Lower lobe of right lung (tissue), 2 donors: ENCODE data around the gene INPP4B. TPM values are rescaled to one million over a fixed set of nuclear protein-coding genes. Genes with fewer than 3 reads are reported as not detected.
A peak's percentile ranks its signal among the peaks of the same experiment; 100 is the strongest.

Source experiments
- ATAC-seq, 2 donors: fragments of 200-7000 bp; cut with Tn5 transposase; one replicate each; pipeline ENCODE4 v1.9.1; 2020 to 2022; ENCODE audit warnings: mild to moderate bottlenecking in 2 of 2, moderate library complexity in 2 of 2
- DNase-seq: peaks from one replicate; pipeline ENCODE4 v3.0.0-alpha.2; 2020
- H3K27ac ChIP-seq: fragments of 200-600 bp; one replicate; pipeline ENCODE4 v1.8.0; 2022
- H3K27me3 ChIP-seq: fragments of 200-600 bp; one replicate; pipeline ENCODE4 v1.8.0; 2022; ENCODE audit warnings: low read depth
- H3K36me3 ChIP-seq: fragments of 200-600 bp; one replicate; pipeline ENCODE4 v1.8.0; 2022; ENCODE audit warnings: mild to moderate bottlenecking
- H3K4me1 ChIP-seq: fragments of 200-600 bp; one replicate; pipeline ENCODE4 v1.8.0; 2022
- H3K4me3 ChIP-seq: fragments of 200-600 bp; one replicate; pipeline ENCODE4 v1.8.0; 2022; ENCODE audit warnings: mild to moderate bottlenecking
- H3K9me3 ChIP-seq: fragments of 200-600 bp; one replicate; pipeline ENCODE4 v1.8.0; 2022
- intact Hi-C: fragments of 100-400 bp; cut with DNase I; formaldehyde crosslinking; loops from one replicate; pipeline ENCODE4 v1.11.0; 2022
- total RNA-seq: library from RNA; stranded (reverse); fragmentation: NEBNext Ultra II Directional; extraction: Animal tissue kit (Norgen Biotek cat#: 25700); gene quantifications from one replicate; pipeline ENCODE4 v1.2.1, GENCODE V29; 2021
- TF ChIP-seq, protein P1 (sequence below): fragments of 200-600 bp; IDR thresholded peaks from one replicate; pipeline ENCODE4 v1.8.0; 2022; ENCODE audit warnings: antibody characterized with exemption, mild to moderate bottlenecking
- donor health status: DM: no; HTN: yes; CAD: no; lungs with severe emphysema.

INPP4B gene
- total RNA-seq, 1 donor from 2014 or later = 12.1 TPM

DNA sequence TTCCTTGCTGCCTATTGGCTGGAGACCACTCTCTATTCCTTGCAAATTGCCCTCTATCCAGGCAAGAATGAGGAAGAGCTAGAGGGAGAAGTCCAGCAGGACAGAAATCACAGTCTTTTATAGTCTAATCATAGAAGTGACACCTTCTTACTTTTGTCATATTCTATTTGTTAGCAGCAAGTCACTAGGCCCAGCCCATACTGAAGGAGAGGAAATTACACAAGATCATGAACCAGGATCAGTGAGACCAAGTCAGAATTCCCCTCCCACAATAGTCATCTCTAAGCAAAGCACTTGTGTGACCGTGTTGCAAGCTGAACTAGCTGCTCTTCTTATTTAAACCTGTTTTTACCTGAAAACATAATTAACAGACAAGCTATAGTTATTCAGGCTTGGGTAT lies 317.7 kb downstream of the INPP4B start:
- Histone ChIP-seq H3K27me3 (no peaks in the 10 kb centered on the region), H3K9me3 (no peaks in the 10 kb centered on the region), H3K36me3 (no peaks in the 10 kb centered on the region), H3K27ac (no peak overlapping the region), H3K4me1 (no peaks in the 10 kb centered on the region), H3K4me3 (no peak overlapping the region)
- TF ChIP-seq, protein P1, sequence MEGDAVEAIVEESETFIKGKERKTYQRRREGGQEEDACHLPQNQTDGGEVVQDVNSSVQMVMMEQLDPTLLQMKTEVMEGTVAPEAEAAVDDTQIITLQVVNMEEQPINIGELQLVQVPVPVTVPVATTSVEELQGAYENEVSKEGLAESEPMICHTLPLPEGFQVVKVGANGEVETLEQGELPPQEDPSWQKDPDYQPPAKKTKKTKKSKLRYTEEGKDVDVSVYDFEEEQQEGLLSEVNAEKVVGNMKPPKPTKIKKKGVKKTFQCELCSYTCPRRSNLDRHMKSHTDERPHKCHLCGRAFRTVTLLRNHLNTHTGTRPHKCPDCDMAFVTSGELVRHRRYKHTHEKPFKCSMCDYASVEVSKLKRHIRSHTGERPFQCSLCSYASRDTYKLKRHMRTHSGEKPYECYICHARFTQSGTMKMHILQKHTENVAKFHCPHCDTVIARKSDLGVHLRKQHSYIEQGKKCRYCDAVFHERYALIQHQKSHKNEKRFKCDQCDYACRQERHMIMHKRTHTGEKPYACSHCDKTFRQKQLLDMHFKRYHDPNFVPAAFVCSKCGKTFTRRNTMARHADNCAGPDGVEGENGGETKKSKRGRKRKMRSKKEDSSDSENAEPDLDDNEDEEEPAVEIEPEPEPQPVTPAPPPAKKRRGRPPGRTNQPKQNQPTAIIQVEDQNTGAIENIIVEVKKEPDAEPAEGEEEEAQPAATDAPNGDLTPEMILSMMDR = no peak
- DNase-seq (no peak), ATAC-seq (no peak)
- intact Hi-C loops = no loop called here

DNA sequence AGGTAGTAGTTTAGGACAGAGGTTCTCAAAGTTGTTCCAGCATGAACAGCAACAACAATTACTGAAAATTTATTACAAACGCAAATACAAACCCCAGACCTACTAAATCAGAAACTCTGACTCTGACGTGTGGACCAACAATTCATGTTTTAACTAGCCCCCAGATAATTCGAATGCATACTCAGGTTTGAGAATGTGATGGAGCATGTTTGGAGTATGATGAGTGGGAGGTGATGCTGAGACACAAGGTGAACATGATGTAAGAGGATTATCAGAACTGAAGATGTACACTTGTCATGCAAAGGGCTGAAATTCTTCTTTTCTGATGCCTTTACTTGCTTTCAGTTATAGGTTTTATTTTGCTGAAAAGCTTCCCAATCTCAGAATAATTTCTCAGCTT lies 323.0 kb downstream of the INPP4B start:
- no peaks in the 10 kb centered on the region for H3K4me1 ChIP-seq
- DNase-seq = no peak
- no peak for ATAC-seq
- H3K4me3 ChIP-seq = no peak overlapping the region
- H3K36me3 ChIP-seq = no peaks in the 10 kb centered on the region
- intact Hi-C loops = no loop called here
- H3K27me3 ChIP-seq = no peaks in the 10 kb centered on the region
- no peak overlapping the region for H3K27ac ChIP-seq
- TF ChIP-seq, protein P1 = no peak
- H3K9me3 ChIP-seq = no peaks in the 10 kb centered on the region

DNA sequence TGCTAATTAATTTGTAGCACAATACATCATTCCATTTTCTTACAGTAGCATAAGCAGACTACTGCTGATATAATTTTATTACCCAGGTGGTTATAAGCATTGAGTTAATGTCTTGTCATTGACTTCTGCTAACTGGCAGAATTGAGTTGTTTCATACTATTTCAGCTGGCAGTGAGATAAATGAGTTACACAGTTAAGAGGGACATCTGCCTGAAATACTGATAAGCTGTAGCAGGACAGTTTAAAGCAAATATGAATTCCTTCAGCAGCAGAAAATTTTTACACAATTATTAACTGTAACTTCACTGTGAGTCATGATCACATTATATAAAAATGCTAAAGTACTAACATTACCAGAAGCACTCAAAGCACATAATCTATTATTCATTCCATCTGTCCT lies 326.8 kb downstream of the INPP4B start:
- H3K27me3 ChIP-seq = no peaks in the 10 kb centered on the region
- H3K27ac ChIP-seq = no peak overlapping the region
- no peaks in the 10 kb centered on the region for H3K36me3 ChIP-seq
- intact Hi-C loops = no loop called here
- H3K4me1 ChIP-seq = no peaks in the 10 kb centered on the region
- ATAC-seq = no peak
- no peak for DNase-seq
- H3K4me3 ChIP-seq = no peak overlapping the region
- no peaks in the 10 kb centered on the region for H3K9me3 ChIP-seq
- TF ChIP-seq, protein P1 = no peak

DNA sequence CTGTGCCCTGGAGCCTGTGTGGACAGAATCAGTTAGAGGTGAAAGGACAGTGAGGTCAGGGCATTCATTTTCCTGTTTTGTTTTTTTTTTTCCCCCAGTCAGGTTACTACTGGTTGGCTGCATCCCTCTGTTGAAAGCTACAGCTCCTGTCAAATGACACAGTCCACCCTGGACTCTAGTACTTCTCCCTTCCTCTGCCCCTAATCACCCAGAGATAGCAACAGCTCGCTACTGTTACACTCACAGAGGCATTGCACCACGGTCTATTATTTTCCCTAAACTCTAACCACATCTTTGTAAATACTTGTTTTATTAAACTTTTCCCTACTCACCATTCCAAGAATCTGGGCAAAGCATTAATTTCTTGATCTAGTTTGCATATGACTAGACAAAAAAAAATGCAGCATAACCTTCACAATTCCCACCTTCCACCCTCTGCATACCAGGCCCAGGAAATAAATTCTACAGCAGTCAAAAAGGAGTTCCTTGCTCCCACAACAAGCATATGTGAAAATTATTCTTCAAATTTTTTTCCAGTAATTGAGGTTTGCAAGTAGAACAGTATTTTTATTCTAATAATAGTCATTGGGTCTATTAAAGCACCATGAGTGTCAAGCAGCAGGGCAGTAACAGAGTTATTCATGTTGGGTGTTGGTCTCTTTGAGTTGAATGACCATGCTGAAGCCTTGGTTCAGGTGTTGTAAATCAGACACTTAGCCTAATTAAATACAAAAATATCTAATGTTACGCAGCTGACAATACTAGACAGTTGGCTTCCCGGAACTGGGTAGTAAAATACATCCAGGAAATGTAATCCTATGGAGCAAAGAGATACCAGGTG lies 329.2 kb downstream of the INPP4B start:
- no peaks in the 10 kb centered on the region for H3K4me1 ChIP-seq
- H3K27ac ChIP-seq = no peak overlapping the region
- DNase-seq (no peak), ATAC-seq (peak; percentile 37 to 53)
- H3K9me3 ChIP-seq = no peaks in the 10 kb centered on the region
- no peak overlapping the region for H3K4me3 ChIP-seq
- intact Hi-C loops = no loop called here
- H3K27me3 ChIP-seq = no peaks in the 10 kb centered on the region
- TF ChIP-seq, protein P1 = no peak
- no peaks in the 10 kb centered on the region for H3K36me3 ChIP-seq

DNA sequence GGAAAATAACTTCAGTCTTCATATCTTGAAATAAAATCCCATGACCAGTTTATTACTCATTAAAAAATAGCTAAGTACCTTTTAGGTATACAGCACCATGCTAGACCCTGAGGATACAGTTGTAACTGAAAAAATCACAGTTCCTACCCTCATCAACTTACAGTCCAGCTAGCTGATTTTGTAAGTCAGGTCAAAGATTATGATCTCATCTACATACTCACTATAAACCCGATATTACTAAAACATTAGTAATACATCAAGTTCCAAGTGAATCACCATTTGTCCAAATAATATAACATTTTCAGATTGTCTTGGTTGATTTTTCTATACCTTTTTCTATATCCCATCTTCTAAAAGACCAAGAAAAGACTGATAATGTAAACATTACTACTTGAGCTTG lies 333.9 kb downstream of the INPP4B start:
- H3K27ac ChIP-seq = no peak overlapping the region
- no peak for ATAC-seq
- H3K9me3 ChIP-seq = no peaks in the 10 kb centered on the region
- TF ChIP-seq, protein P1 = no peak
- DNase-seq = no peak
- no peak overlapping the region for H3K4me3 ChIP-seq
- intact Hi-C loops = no loop called here
- no peaks in the 10 kb centered on the region for H3K27me3 ChIP-seq
- no peaks in the 10 kb centered on the region for H3K36me3 ChIP-seq
- no peaks in the 10 kb centered on the region for H3K4me1 ChIP-seq
